Hepatocyte (in vitro differentiated cells): Measurements from ENCODE around the gene CRIM1. TPM values are rescaled to one million over a fixed set of nuclear protein-coding genes. Genes with fewer than 3 reads are reported as not detected.
A peak's percentile ranks its signal among the peaks of the same experiment; 100 is the strongest.

Source experiments
- DNase-seq: peaks from one replicate; pipeline ENCODE4 v3.0.0-alpha.2; 2016; ENCODE audit warnings: low spot score
- H2AFZ ChIP-seq: fragments of 200-600 bp; sonication (generic); 2 replicates; pipeline ENCODE4 v1.6.0; 2016; ENCODE audit warnings: antibody characterized with exemption, mild to moderate bottlenecking
- H3K27ac ChIP-seq: fragments of 200-600 bp; sonication (generic); 2 replicates; pipeline ENCODE4 v1.5.1; 2016; ENCODE audit warnings: mild to moderate bottlenecking
- H3K27me3 ChIP-seq: fragments of 200-600 bp; sonication (generic); 2 replicates; pipeline ENCODE4 v1.6.1; 2016
- H3K36me3 ChIP-seq: fragments of 200-600 bp; sonication (generic); replicated peaks from 2 replicates; pipeline ENCODE4 v1.5.1; 2016; ENCODE audit warnings: low read depth; ENCODE audit not compliant: insufficient read depth
- H3K4me1 ChIP-seq: fragments of 200-600 bp; sonication (generic); 2 replicates; pipeline ENCODE4 v1.5.1; 2016; ENCODE audit warnings: mild to moderate bottlenecking, moderate library complexity; ENCODE audit not compliant: insufficient read depth
- H3K4me2 ChIP-seq: fragments of 200-600 bp; sonication (generic); 2 replicates; pipeline ENCODE4 v1.6.0; 2016
- H3K4me3 ChIP-seq: fragments of 200-600 bp; sonication (generic); 2 replicates; pipeline ENCODE4 v1.5.1; 2016; ENCODE audit warnings: mild to moderate bottlenecking
- H3K79me2 ChIP-seq: fragments of 200-600 bp; sonication (generic); 2 replicates; pipeline ENCODE4 v1.6.0; 2017; ENCODE audit warnings: mild to moderate bottlenecking
- H3K9me2 ChIP-seq: fragments of 200-600 bp; sonication (generic); replicated peaks from 2 replicates; pipeline ENCODE4 v1.6.0; 2017; ENCODE audit warnings: mild to moderate bottlenecking; ENCODE audit not compliant: insufficient read depth
- H3K9me3 ChIP-seq: fragments of 200-600 bp; sonication (generic); 2 replicates; pipeline ENCODE4 v1.5.1; 2016; ENCODE audit warnings: low read depth, mild to moderate bottlenecking
- H4K20me1 ChIP-seq: fragments of 200-600 bp; sonication (generic); 2 replicates; pipeline ENCODE4 v1.6.0; 2016; ENCODE audit warnings: mild to moderate bottlenecking; ENCODE audit not compliant: insufficient read depth, poor library complexity, severe bottlenecking
- CTCF ChIP-seq: fragments of 200-600 bp; sonication (generic); IDR thresholded peaks from 2 replicates; pipeline ENCODE4 v1.5.1; 2016; ENCODE audit warnings: antibody characterized with exemption, mild to moderate bottlenecking; ENCODE audit not compliant: poor library complexity
- EZH2 ChIP-seq: fragments of 200-600 bp; sonication (generic); IDR thresholded peaks from 2 replicates; pipeline ENCODE4 v1.6.1; 2016; ENCODE audit warnings: antibody characterized with exemption, mild to moderate bottlenecking, borderline replicate concordance
- EZH2phosphoT487 ChIP-seq: fragments of 200-600 bp; sonication (generic); IDR thresholded peaks from one replicate; pipeline ENCODE4 v1.6.1; 2018; ENCODE audit warnings: antibody characterized with exemption, mild to moderate bottlenecking, low read depth, moderate library complexity; ENCODE audit not compliant: unreplicated experiment, severe bottlenecking
- WGBS: methylation state at CpG from one replicate; pipeline ENCODE4 v1.1.6; 2016; ENCODE audit warnings: low lambda C conversion rate; ENCODE audit errors: missing lambda C conversion rate; 5-methylcytosine and 5-hydroxymethylcytosine counted together
- polyA plus RNA-seq: library from polyadenylated mRNA; unstranded; fragments of >200 nt; fragmentation: Nextera tagmentation; extraction: Ambion mirVana; gene quantifications from 2 replicates; pipeline ENCODE4 v1.2.1, GENCODE V29; 2016
- total RNA-seq: library from RNA; depleted of rRNA; stranded (reverse); fragments of >200 nt; gene quantifications from 2 replicates; pipeline ENCODE4 v1.2.3, GENCODE V29; 2014

CRIM1 gene
- total and polyA plus RNA-seq, 2 experiments from 2014 or later, result 23.0 to 40.8 TPM

- Histone ChIP-seq H3K27me3 (no peaks in the 10 kb centered on the region), H2AFZ (no peak overlapping the region), H3K27ac (no peak overlapping the region), H3K79me2 (peaks cover 3% of the 10 kb centered on the region), H3K4me1 (peaks cover 20% of the 10 kb centered on the region), H3K4me3 (no peak overlapping the region), H3K9me2 (no peaks in the 10 kb centered on the region), H3K4me2 (no peak overlapping the region), H3K9me3 (peaks cover 15% of the 10 kb centered on the region), H4K20me1 (no peaks in the 10 kb centered on the region), H3K36me3 (no peaks in the 10 kb centered on the region)
- no peak for DNase-seq
- 79% methylated on average over 5 of the region's 5 CpGs for WGBS
- TF ChIP-seq EZH2, result no peak
- no peak for TF ChIP-seq CTCF
- no peak for TF ChIP-seq EZH2phosphoT487
Measured at GRCh38 chr2:36480028-36480427, 124.5 kb downstream of the CRIM1 start.

GRCh38 chr2:36480636-36481035 is 125.1 kb downstream of the CRIM1 start:
- no peaks in the 10 kb centered on the region for H4K20me1 ChIP-seq
- H2AFZ ChIP-seq, result no peak overlapping the region
- H3K4me1 ChIP-seq, result peaks cover 26% of the 10 kb centered on the region
- TF ChIP-seq CTCF (no peak), EZH2phosphoT487 (no peak), EZH2 (no peak)
- peaks cover 9% of the 10 kb centered on the region for H3K9me3 ChIP-seq
- no peak overlapping the region for H3K27ac ChIP-seq
- peaks cover 3% of the 10 kb centered on the region for H3K79me2 ChIP-seq
- DNase-seq, result no peak
- no peaks in the 10 kb centered on the region for H3K36me3 ChIP-seq
- H3K4me3 ChIP-seq, result no peak overlapping the region
- no peaks in the 10 kb centered on the region for H3K9me2 ChIP-seq
- H3K27me3 ChIP-seq, result no peaks in the 10 kb centered on the region
- 51% methylated on average over 2 of the region's 2 CpGs for WGBS
- H3K4me2 ChIP-seq, result no peak overlapping the region

GRCh38 chr2:36481709-36482108 is 126.1 kb downstream of the CRIM1 start:
- Histone ChIP-seq H3K4me2 (no peak overlapping the region), H3K4me1 (peaks cover 36% of the 10 kb centered on the region), H3K9me2 (no peaks in the 10 kb centered on the region), H3K27me3 (no peaks in the 10 kb centered on the region), H4K20me1 (no peaks in the 10 kb centered on the region), H3K4me3 (no peak overlapping the region), H3K36me3 (no peaks in the 10 kb centered on the region), H3K27ac (no peak overlapping the region), H3K79me2 (no peaks in the 10 kb centered on the region), H3K9me3 (no peaks in the 10 kb centered on the region), H2AFZ (no peak overlapping the region)
- 89% methylated on average over 5 of the region's 5 CpGs for WGBS
- TF ChIP-seq CTCF (no peak), EZH2phosphoT487 (no peak), EZH2 (no peak)
- DNase-seq, result no peak

DNA sequence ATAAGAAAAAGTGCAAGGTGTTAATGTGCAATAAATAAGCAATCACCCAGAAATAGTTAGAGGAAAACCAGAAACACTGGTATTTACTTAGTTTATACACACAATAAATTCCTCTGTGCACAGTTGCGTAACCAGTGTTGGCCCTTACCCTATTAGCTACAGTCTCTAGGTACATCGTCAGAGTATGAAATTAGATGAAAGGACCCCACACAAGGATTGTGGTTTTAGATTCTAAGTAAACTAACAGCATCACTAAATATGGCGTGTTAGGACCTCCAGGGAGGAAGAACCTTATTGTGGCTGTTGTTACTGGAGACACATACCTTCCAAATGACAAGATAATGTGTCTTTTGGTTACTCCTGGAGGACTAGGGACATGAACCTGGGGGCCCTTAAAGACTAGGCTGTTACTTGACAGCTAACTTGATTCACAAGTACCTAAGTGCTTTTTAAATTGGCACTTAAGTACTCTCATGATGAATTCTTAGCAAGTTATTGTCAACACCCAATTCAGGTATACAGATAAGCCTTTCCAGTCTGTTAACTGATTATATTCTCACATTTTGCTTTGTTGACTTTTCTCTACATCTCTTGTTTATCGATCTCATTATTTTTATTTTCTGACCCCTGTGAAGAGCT is 127.1 kb downstream of the CRIM1 start:
- Histone ChIP-seq H3K9me3 (no peaks in the 10 kb centered on the region), H3K4me2 (no peak overlapping the region), H2AFZ (no peak overlapping the region), H3K27ac (peak overlapping the region; percentile 69), H3K4me1 (peaks cover 43% of the 10 kb centered on the region), H3K27me3 (no peaks in the 10 kb centered on the region), H3K36me3 (no peaks in the 10 kb centered on the region), H3K9me2 (no peaks in the 10 kb centered on the region), H3K79me2 (no peaks in the 10 kb centered on the region), H4K20me1 (no peaks in the 10 kb centered on the region), H3K4me3 (no peak overlapping the region)
- TF ChIP-seq CTCF (no peak), EZH2phosphoT487 (no peak), EZH2 (no peak)
- 60% methylated on average over 4 of the region's 4 CpGs for WGBS
- DNase-seq, result peak; percentile 49
